Measurements from ENCODE around the gene MLLT1.
A peak's percentile ranks its signal among the peaks of the same experiment; 100 is the strongest.

Gene MLLT1

GRCh38 chr19:6253954-6254733 is 25.6 kb downstream of the MLLT1 start:
- DNase-seq = no peak

- no peak for DNase-seq
Observed at GRCh38 chr19:6252066-6252465, 27.7 kb downstream of the MLLT1 start.

- peak; percentile 19 for DNase-seq
Observed at GRCh38 chr19:6250909-6251308, 28.9 kb downstream of the MLLT1 start.

GRCh38 chr19:6250024-6250615 is 29.7 kb downstream of the MLLT1 start:
- DNase-seq = no peak

GRCh38 chr19:6249296-6249695 is 30.5 kb downstream of the MLLT1 start:
- DNase-seq = no peak

- no peak for DNase-seq
Observed at GRCh38 chr19:6248844-6249243, 30.9 kb downstream of the MLLT1 start.

GRCh38 chr19:6248341-6248740 is 31.4 kb downstream of the MLLT1 start:
- no peak for DNase-seq

GRCh38 chr19:6247007-6247288 is 32.8 kb downstream of the MLLT1 start:
- no peak for DNase-seq

- no peak for DNase-seq
Observed at GRCh38 chr19:6246174-6247006, 33.4 kb downstream of the MLLT1 start.

- no peak for DNase-seq
Observed at GRCh38 chr19:6242677-6243076, 37.1 kb downstream of the MLLT1 start.

GRCh38 chr19:6241680-6242377 is 37.9 kb downstream of the MLLT1 start:
- DNase-seq = no peak

- no peak for DNase-seq
Observed at GRCh38 chr19:6241056-6241455, 38.7 kb downstream of the MLLT1 start.

GRCh38 chr19:6239871-6240676 is 39.7 kb downstream of the MLLT1 start:
- DNase-seq = no peak

- DNase-seq = no peak
Observed at GRCh38 chr19:6239401-6239844, 40.4 kb downstream of the MLLT1 start.

GRCh38 chr19:6238643-6239281 is 41.0 kb downstream of the MLLT1 start:
- no peak for DNase-seq

- no peak for DNase-seq
Observed at GRCh38 chr19:6238256-6238642, 41.5 kb downstream of the MLLT1 start.

GRCh38 chr19:6236310-6237291 is 43.2 kb downstream of the MLLT1 start:
- no peak for DNase-seq

- no peak for DNase-seq
Observed at GRCh38 chr19:6235031-6235951, 44.5 kb downstream of the MLLT1 start.

- DNase-seq = no peak
Observed at GRCh38 chr19:6234527-6234926, 45.2 kb downstream of the MLLT1 start.
